ENCODE measurements around the gene TENM3.

DNA sequence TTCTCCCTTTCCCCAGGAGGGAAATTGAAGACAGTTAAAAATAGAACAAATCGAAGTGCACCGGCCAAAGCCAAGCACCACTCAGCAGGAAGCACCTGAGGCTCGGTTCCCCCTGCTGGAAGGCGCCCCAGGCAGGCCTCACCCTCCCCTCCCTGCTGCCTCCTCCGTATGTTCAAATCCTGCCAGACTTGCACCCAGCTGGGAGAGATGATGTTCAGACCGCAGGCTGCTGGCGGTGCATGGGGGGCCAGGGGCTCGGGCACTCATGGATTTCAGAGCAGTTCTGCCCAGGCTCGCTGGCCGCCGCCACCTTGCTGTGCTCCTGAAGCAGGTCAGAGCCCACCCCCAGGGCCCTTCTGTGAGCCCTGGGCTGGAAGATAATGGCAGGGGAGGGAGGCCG is 582.6 kb downstream of the TENM3 start:
- TF ChIP-seq, protein P1, sequence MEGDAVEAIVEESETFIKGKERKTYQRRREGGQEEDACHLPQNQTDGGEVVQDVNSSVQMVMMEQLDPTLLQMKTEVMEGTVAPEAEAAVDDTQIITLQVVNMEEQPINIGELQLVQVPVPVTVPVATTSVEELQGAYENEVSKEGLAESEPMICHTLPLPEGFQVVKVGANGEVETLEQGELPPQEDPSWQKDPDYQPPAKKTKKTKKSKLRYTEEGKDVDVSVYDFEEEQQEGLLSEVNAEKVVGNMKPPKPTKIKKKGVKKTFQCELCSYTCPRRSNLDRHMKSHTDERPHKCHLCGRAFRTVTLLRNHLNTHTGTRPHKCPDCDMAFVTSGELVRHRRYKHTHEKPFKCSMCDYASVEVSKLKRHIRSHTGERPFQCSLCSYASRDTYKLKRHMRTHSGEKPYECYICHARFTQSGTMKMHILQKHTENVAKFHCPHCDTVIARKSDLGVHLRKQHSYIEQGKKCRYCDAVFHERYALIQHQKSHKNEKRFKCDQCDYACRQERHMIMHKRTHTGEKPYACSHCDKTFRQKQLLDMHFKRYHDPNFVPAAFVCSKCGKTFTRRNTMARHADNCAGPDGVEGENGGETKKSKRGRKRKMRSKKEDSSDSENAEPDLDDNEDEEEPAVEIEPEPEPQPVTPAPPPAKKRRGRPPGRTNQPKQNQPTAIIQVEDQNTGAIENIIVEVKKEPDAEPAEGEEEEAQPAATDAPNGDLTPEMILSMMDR (IDR thresholded peaks at IDR 0.05; ENCODE audit: borderline replicate concordance, extremely low read depth, low read length, poor library complexity, severe bottlenecking): no peak
- TF ChIP-seq EZH2 (IDR thresholded peaks at IDR 0.05; ENCODE audit: borderline replicate concordance, low read depth, low read length, severe bottlenecking): no peak
